GM12864 (cell line): Measurements from ENCODE around the gene IGF2BP3.
"Not testable (repeated sequence)": the region's sequence is repeated elsewhere in the genome, so short reads cannot be mapped to it uniquely, and the experiment has no call there.

ENCODE experiments used
- DNase-seq: peaks from one replicate; pipeline ENCODE4 v3.0.0-alpha.2; 2011; ENCODE audit warnings: low read depth
- H3K4me3 ChIP-seq: 2 replicates; pipeline ENCODE4 v1.5.1; 2011; ENCODE audit warnings: mild to moderate bottlenecking, low read depth, low read length, control low read depth
- CTCF ChIP-seq: IDR thresholded peaks from 2 replicates; pipeline ENCODE4 v1.5.1; 2011; ENCODE audit warnings: low read depth, mild to moderate bottlenecking, moderate library complexity, low read length, control low read depth, inconsistent platforms; ENCODE audit errors: missing control alignments

The IGF2BP3 gene

GRCh38 chr7:23332910-23333612 lies 137.2 kb downstream of the IGF2BP3 start:
- no peak for TF ChIP-seq CTCF
- no peak for DNase-seq
- H3K4me3 ChIP-seq: no peak overlapping the region

GRCh38 chr7:23332193-23332592 lies 138.1 kb downstream of the IGF2BP3 start:
- DNase-seq: no peak
- H3K4me3 ChIP-seq: no peak overlapping the region
- TF ChIP-seq CTCF: no peak

GRCh38 chr7:23331132-23331531 lies 139.2 kb downstream of the IGF2BP3 start:
- H3K4me3 ChIP-seq: no peak overlapping the region
- no peak for DNase-seq
- no peak for TF ChIP-seq CTCF

GRCh38 chr7:23315366-23315765 lies 154.9 kb downstream of the IGF2BP3 start:
- no peak for TF ChIP-seq CTCF
- no peak overlapping the region for H3K4me3 ChIP-seq
- DNase-seq: no peak

GRCh38 chr7:23312141-23312540 lies 158.2 kb downstream of the IGF2BP3 start:
- not testable (repeated sequence) for DNase-seq, H3K4me3 ChIP-seq

- DNase-seq: no peak
- H3K4me3 ChIP-seq: no peak overlapping the region
- TF ChIP-seq CTCF: no peak
Measured at GRCh38 chr7:23308754-23309153, 161.5 kb downstream of the IGF2BP3 start.

- no peak overlapping the region for H3K4me3 ChIP-seq
- TF ChIP-seq CTCF: no peak
- DNase-seq: no peak
Measured at GRCh38 chr7:23306936-23307521, 163.3 kb downstream of the IGF2BP3 start.
